GM21825 (cell line): ENCODE data around the gene KDM5A.
"Not testable (repeated sequence)": the region's sequence is repeated elsewhere in the genome, so short reads cannot be mapped to it uniquely, and the experiment has no call there.

Experiments
- ATAC-seq: cut with Tn5 transposase; IDR thresholded peaks from one replicate; pipeline ENCODE4 v1.9.1; 2021; ENCODE audit warnings: mild to moderate bottlenecking, moderate library complexity; ENCODE audit not compliant: unreplicated experiment

KDM5A gene

DNA sequence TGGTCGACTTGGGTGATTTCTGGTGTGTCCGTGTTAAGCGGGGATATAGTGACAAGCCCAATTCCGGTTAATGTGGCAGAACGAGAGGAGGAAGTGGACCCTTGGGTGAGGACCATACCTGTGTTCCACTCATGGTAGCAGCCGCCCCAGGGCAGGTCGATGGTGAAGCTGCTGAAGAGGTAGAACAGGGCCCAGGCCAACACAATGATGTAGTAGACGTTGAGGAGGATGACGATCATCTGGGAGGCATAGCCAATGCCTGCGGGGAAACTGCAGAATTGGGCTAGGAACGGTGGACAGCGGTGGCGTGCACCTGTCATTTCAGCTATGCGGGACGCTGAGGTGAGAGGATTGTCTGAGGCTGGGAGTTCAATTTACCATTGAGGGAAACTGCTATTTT is 146.6 kb downstream of the KDM5A start:
- no peak for ATAC-seq

- ATAC-seq: no peak
These were observed 147.9 kb downstream of the KDM5A start for GRCh38 chr12:241266-241665.

DNA sequence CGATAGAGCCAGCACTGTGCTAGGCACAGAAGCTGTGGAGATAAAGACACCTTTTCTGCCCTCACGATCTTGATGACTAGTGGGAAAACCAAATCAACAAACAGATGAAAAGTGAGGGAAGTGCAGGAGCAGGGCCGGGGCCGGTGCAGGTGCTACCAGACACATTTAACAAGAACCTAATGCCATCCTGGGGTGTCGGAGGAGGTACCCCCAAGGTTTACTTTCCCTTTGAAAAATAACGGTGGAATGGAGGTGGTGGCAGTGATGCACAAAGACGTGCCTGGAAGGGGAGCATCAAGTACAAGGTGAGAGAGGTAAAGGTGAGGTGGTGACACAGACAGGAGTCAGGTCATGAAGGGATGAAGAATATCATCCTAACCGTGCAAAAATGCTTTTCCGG is 148.6 kb downstream of the KDM5A start:
- ATAC-seq: no peak

GRCh38 chr12:238736-239398 is 150.3 kb downstream of the KDM5A start:
- ATAC-seq: no peak

DNA sequence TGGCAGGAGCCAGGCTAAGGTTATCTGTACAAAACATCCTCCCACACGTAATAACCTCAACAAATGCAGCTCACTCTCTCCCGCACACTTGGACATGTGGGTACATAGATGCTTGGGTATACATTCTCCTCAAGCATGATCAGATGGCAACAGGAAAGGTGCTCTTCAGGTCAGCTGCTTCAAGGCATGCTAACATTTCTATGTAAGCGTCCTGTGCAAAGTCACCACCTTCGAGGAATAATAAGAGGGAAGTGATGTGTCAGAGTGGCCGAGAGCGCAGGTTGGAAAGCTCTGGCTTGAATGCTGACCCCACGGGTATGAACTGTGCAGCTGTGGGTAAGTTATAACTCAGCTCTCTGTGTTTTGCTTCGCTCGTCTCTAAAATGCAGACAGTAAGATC is 151.0 kb downstream of the KDM5A start:
- no peak for ATAC-seq

DNA sequence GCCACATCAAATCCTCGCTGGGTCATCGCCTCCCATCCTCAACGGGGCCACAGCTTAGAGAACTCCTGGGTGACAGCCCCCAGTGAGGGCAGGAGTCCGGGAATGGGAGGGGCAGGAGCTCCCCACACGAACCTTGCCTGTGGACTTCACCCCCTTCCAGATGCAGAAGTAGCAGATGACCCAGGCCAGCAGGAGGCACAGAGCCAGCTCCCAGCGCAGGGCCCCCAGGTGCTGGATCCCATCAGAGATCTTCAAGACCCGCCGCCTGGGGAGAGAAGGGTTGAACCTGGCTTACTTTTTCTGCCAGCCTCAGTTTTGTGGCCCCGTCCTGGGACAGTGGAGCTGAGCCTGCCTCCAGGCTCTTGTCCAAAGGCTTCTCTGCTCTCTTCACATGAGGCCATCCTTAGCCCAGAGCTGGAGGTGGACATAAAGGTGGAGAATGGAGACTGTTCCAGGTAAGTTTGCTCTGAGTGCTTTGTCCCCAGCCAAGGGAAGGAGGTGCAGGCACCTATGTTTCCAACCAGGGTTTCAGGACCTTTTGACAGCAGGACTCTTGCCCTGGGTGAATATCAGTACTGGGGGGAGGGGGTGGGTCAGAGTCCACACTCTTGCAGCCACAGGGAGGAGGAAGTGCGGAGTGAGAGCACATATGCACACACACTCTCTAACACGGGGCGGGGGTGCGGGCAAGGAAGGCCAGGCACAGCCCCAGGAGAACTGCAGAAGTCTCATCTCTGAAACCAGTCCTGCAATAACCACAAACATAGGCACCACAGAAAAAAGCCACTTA is 151.9 kb downstream of the KDM5A start:
- no peak for ATAC-seq

DNA sequence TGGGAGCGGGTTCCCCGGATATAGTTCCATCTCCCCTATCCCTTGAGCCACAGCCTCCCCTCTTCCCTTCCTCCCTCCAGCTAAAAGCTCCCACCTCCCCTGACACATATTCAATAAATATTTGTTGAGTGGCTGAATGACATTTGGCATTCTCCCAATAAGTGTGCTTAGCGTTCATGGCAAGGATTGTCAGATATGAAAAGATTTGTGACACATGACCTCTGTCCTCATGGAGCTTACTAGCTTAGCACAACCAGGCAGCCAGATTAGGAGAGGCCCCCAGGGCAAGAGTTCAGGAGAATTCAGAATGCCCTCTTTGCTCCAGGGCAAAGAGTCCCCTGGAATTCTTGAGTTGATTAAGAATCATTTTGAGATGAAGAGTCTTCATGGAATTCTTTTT is 152.7 kb downstream of the KDM5A start:
- no peak for ATAC-seq

- not testable (repeated sequence) for ATAC-seq
These were observed 153.2 kb downstream of the KDM5A start for GRCh38 chr12:235967-236366.

DNA sequence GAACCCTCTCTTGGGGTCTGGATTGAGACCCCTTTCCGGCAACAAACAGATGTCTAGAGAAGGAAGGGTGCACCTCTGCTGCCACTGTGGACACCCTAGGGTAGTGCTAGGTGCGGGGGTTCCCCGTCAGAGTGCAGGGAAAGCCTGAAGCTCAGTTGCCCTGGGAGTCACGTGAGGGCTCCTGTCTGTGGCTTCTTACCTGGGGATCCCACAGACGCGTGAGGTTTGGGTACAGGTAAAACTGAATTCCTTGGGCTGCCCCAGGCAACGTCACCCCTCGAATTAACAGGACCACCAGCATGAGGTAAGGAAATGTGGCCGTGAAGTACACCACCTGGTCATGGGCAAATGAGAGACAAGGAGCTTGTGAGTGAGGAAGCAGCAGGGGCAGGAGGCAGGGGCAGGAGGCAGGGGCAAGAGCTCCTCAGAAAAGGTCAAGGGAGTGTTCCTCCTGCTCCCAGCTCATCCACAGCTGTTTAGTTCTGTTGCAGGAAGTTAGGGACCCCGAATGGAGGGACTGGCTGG is 154.2 kb downstream of the KDM5A start:
- no peak for ATAC-seq

- ATAC-seq: no peak
These were observed 155.1 kb downstream of the KDM5A start for GRCh38 chr12:234019-234418.

DNA sequence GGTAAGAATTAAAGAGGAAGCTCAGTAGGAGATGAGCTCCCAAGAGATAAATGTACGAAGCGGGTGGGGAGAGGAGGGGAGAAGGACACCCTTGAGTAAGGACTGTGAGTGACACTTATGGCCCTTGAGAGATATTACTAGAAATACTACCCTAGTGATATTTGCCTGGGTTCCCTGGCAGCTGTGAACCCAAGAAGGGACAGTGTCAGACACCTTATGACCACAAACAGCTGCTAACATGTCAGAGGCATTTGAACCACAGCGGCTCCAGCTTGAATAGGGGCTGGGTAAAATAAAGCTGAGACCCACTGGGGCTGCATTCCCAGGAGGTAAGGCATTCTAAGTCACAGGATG is 155.5 kb downstream of the KDM5A start:
- no peak for ATAC-seq

- no peak for ATAC-seq
These were observed 156.1 kb downstream of the KDM5A start for GRCh38 chr12:232731-233614.

DNA sequence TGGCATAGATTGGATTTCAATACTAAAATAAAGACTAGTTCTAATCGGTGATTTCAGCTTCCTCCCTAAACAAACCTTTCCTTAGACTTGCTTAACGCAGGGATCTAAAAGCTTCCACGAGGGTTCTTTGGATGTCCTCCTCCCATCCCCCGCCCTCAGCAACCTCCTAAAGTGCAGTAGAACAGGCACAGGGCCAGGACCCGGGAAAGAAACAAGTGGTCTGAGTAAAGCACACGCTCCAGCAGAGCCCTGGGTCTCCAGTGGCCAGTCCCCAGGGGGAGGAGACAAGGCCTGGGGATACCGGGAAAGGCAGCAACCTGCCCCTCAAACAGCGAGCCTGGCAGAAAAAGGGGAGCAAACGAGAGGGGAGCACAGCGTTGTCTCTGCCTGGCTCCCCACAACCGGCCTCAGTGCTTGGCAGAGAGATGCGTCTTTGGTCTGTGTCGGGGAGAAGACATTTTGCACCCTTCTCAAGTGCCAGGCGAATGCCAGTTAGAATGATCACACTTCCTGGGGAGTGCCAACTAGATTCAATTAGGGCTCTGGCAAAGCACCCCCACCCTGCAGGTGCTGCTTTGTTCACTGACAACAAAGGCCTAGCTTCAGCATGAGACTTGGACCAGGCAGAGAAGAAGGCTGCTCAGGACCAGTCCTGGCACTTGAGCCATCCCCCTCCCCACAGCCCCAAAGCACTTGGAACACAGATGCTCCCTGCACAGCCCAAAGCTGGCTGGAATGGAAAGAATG is 158.0 kb downstream of the KDM5A start:
- no peak for ATAC-seq
